ENCODE results near the gene NLK.

NLK gene

GRCh38 chr17:28226563-28227315 lies 184.3 kb downstream of the NLK start:
- peak; percentile 56 for DNase-seq
- peak overlapping the region; percentile 82 for H3K27ac ChIP-seq
- H3K4me3 ChIP-seq (ENCODE audit: low read depth, low read length): no peak overlapping the region
- peaks cover 7% of the 10 kb centered on the region for H3K9me3 ChIP-seq (ENCODE audit: severe bottlenecking)
- no peak for TF ChIP-seq CTCF (IDR thresholded peaks at IDR 0.05; ENCODE audit: low read depth, low read length)
- H3K27me3 ChIP-seq (ENCODE audit: insufficient read depth, low read depth, severe bottlenecking): no peaks in the 10 kb centered on the region
- no peaks in the 10 kb centered on the region for H3K36me3 ChIP-seq

GRCh38 chr17:28227316-28228108 lies 185.0 kb downstream of the NLK start:
- no peak for TF ChIP-seq CTCF (IDR thresholded peaks at IDR 0.05; ENCODE audit: low read depth, low read length)
- no peak overlapping the region for H3K27ac ChIP-seq
- no peak for DNase-seq
- H3K36me3 ChIP-seq: no peaks in the 10 kb centered on the region
- no peak overlapping the region for H3K4me3 ChIP-seq (ENCODE audit: low read depth, low read length)
- peaks cover 4% of the 10 kb centered on the region for H3K9me3 ChIP-seq (ENCODE audit: severe bottlenecking)
- no peaks in the 10 kb centered on the region for H3K27me3 ChIP-seq (ENCODE audit: insufficient read depth, low read depth, severe bottlenecking)

- H3K9me3 ChIP-seq (ENCODE audit: severe bottlenecking): no peaks in the 10 kb centered on the region
- DNase-seq: no peak
- no peaks in the 10 kb centered on the region for H3K27me3 ChIP-seq (ENCODE audit: insufficient read depth, low read depth, severe bottlenecking)
- no peak overlapping the region for H3K4me3 ChIP-seq (ENCODE audit: low read depth, low read length)
- H3K27ac ChIP-seq: no peak overlapping the region
- TF ChIP-seq CTCF (IDR thresholded peaks at IDR 0.05; ENCODE audit: low read depth, low read length): peak; percentile 29
- no peaks in the 10 kb centered on the region for H3K36me3 ChIP-seq
Measured at GRCh38 chr17:28228109-28228840, 185.8 kb downstream of the NLK start.

- Histone ChIP-seq H3K4me3 (ENCODE audit: low read depth, low read length) (no peak overlapping the region), H3K27ac (no peak overlapping the region), H3K27me3 (ENCODE audit: insufficient read depth, low read depth, severe bottlenecking) (no peaks in the 10 kb centered on the region), H3K36me3 (no peaks in the 10 kb centered on the region), H3K9me3 (ENCODE audit: severe bottlenecking) (no peaks in the 10 kb centered on the region)
- DNase-seq: no peak
- TF ChIP-seq CTCF (IDR thresholded peaks at IDR 0.05; ENCODE audit: low read depth, low read length): no peak
Measured at GRCh38 chr17:28228986-28229729, 186.7 kb downstream of the NLK start.

GRCh38 chr17:28230011-28230410 lies 187.5 kb downstream of the NLK start:
- H3K27me3 ChIP-seq (ENCODE audit: insufficient read depth, low read depth, severe bottlenecking): no peaks in the 10 kb centered on the region
- TF ChIP-seq CTCF (IDR thresholded peaks at IDR 0.05; ENCODE audit: low read depth, low read length): no peak
- no peaks in the 10 kb centered on the region for H3K36me3 ChIP-seq
- no peaks in the 10 kb centered on the region for H3K9me3 ChIP-seq (ENCODE audit: severe bottlenecking)
- no peak overlapping the region for H3K4me3 ChIP-seq (ENCODE audit: low read depth, low read length)
- H3K27ac ChIP-seq: no peak overlapping the region
- DNase-seq: no peak

Data from WERI-Rb-1 (cell line).